Activated CD8-positive, alpha-beta memory T cell treated with anti-CD3 and anti-CD28 coated beads for 24 hours (primary cell): ENCODE results near the gene CMIP.

Source experiments
- DNase-seq: peaks from one replicate; pipeline ENCODE4 v3.0.0-alpha.2; 2020

Gene CMIP

GRCh38 chr16:81464279-81464678 lies 19.7 kb downstream of the CMIP start:
- no peak for DNase-seq

- no peak for DNase-seq
Observed at GRCh38 chr16:81465375-81465943, 20.9 kb downstream of the CMIP start.

DNA sequence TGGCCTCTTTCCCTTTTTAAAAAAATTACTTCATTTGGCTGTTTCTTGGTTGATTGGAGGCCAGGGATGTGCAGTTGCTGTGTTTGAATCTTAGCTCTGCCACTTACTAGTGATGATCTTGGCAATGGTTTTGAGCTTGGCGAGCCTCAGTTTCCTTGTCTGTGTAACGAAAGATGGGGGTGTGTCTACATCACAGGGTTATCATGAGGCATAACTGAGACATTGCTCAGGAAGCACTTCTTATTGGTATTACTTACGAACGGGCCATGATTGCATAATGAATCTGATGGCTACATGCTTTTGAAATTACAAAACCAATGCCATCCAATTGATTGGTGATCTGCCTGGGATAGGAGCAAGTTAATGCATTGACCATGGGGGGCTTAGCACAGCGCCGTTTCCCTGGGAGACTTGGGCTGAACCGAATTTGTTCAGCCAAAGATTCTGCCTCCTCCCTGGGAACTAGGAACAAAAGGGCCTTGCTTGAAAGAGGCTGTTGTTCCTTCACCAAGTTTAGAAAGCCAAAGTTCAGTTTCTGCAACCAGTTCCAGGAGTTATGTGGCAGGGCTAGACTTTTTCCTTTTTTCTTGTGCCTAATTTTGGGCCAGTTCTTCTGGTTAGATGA lies 21.9 kb downstream of the CMIP start:
- no peak for DNase-seq

- DNase-seq, result no peak
Observed at GRCh38 chr16:81467072-81467471, 22.5 kb downstream of the CMIP start.

DNA sequence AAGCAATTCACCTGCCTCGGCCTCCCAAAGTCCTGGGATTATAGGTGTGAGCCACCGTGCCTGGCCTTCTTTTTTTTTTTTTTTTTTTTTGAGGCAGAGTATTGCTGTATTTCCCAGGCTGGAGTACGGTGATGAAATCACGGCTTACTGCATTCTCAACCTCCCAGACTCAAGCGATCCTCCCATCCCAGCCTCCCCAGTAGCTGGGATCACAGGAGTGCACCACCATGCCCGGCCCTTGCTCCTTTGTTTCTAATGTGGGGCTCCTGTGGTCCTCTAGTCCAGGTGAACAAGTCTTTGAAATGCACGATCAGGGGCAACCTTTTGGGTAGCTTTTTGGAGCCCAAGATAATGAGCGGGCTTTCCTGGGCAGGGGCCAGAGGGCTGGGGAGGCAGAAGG lies 23.2 kb downstream of the CMIP start:
- no peak for DNase-seq

DNA sequence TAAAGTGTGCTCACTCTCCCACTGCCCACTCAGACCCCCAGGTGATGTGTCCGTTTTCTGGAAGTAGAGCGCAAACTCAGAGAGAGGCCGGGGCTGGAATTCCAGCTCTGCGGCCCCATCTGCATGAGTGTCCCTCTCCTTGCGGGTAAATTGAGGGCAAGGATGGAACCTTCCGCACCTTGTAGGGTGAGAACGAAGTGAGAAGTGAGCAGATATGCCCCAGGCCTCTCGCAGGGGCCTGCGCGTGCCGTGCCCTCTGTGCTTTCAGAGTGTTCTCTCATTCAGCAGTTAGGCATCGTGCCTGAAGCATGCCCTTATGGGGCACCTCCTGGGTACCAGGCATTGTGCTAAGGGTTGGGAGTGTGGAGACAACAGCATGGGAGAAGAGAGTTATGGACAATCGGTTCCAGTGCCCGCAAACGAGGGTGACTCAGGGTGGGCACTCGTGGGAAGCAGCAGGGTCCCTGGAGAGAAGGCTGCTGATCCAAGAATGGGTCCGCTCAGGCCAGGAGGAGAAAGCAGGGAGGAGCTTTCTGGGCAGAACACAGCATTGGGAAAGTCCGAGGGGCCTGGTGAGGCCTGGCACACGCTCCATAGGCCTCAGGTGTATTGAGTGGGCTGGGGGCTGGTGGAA lies 23.8 kb downstream of the CMIP start:
- no peak for DNase-seq

GRCh38 chr16:81469183-81469677 lies 24.6 kb downstream of the CMIP start:
- no peak for DNase-seq

DNA sequence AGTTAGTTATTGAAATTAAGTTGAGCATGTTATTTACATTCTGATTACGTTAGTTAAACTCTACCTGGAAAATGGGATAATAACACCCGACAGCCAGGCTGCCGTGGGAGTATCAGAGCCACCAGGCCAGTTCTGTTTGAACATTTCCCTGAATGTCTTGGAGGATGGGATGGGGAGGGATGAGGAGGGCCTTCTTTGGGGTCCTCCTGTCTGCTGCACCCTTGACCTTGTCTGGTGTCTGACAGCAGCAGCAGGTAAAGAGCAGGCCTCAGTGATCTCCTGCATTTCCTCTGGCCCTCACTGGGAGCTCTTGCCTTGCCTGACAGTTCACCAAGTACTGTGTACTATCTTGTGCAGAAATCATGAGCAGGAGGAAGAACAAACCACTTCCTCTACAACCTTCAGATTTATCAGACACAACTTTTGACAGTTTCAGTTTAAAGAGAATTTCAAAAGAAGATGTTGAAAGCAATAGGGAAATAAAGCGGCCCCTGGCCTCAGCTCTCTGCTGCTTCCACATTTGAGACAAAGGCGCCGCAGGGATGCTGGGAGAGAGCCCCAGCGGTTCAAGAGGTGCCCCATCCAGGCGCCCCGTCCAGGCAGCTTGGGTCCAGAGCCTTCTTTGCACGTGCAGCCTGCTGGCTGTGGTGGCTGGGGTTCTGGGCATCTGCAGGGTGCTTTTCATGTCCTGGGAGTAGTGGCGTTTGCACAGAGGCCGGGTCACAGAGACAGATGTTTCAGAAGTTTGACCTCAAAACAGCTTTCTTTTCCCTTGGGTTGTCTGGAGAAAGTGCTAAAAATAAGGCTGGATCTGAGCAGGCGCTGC lies 25.3 kb downstream of the CMIP start:
- DNase-seq, result no peak

DNA sequence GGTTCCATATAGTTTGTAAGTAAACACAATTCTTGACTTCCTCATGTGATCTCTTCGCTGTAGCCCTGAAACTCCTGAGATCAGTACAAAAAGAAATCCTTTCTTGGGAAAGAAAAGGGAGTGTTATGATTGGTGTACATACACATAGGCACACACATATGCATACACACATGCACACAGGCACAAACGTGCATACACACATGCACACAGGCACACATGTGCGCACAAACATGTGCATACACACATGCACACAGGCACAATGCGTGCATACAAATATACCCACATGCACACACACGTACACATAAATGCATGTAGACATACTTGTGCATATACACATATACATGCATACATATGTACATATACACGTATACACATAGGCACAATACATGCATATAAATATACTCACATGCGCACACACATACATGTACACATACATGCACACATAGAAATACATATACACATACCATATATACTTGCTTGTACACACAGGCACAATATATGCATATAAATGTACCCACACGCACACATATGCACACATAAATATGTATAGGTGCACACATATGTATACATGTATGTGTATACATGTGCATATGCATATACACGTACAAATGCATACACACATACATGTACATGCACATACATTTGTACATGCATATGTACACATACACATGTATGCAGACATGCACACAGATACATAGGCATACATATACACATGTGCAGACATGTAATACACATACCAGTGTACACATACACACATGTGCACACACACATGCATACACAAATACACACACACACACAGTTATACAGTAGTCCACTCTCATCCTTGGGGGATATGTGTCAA lies 26.4 kb downstream of the CMIP start:
- DNase-seq, result no peak

GRCh38 chr16:81471882-81472281 lies 27.3 kb downstream of the CMIP start:
- no peak for DNase-seq

- no peak for DNase-seq
Observed at GRCh38 chr16:81472391-81472790, 27.8 kb downstream of the CMIP start.

- DNase-seq, result no peak
Observed at GRCh38 chr16:81473066-81473488, 28.5 kb downstream of the CMIP start.

- no peak for DNase-seq
Observed at GRCh38 chr16:81473558-81473957, 28.9 kb downstream of the CMIP start.

- DNase-seq, result no peak
Observed at GRCh38 chr16:81473969-81474959, 29.7 kb downstream of the CMIP start.

DNA sequence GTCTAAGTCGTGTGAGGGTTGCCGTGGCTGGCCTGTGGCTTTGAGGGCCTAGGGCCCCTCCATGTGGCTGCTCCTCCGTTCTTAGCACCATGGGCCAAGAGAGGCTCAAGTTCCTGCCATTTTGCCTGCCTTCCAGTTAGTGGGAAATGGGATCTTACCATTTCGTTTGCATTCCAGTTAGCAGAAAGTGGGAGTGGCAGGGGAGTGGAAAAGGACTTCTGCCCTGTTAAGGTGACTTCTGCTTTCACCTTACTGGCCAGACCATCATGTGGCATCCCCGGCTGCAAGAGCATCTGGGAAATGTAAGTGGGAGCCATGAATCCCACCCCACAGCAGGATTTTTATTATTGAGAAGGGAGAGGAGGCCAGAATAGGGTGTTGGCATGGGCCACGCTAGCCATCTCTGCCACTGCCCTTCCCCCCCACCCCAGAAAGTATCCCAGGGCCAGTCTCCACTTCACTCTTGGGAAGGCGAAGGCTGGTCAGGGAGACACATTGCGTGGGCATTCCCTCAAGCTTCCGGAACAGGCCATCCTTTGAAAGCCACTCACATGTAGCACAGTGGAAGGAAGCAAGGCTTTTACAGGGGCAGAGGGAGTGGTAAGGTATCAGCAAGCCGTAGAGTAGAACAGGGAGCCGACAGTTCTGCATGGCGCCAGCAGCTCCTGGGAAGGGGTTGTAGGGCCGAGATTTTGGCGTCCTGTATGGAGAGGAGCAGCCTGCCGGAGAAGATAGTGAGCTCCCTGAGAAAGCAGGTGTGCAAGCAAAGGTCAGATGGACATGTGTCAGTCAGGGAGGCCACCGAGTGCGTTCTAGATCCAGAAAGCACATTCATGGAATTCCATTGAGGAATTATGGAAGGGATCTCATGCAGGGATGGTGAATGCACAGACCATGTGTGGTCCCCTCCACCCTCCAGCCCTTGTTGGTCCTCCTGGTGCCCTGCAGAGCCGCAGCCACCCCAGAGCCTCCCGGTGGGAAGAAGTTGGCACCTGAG lies 33.4 kb downstream of the CMIP start:
- no peak for DNase-seq

- no peak for DNase-seq
Observed at GRCh38 chr16:81478876-81479511, 34.4 kb downstream of the CMIP start.

- no peak for DNase-seq
Observed at GRCh38 chr16:81480606-81481206, 36.1 kb downstream of the CMIP start.

- DNase-seq, result no peak
Observed at GRCh38 chr16:81481207-81481821, 36.7 kb downstream of the CMIP start.
